Left forelimb (tissue), 1 donor: ENCODE measurements around the gene PEPD.

Source experiments
- DNase-seq: peaks from one replicate; pipeline ENCODE4 v3.0.0-alpha.2; 2018; ENCODE audit warnings: low spot score

The PEPD gene

DNA sequence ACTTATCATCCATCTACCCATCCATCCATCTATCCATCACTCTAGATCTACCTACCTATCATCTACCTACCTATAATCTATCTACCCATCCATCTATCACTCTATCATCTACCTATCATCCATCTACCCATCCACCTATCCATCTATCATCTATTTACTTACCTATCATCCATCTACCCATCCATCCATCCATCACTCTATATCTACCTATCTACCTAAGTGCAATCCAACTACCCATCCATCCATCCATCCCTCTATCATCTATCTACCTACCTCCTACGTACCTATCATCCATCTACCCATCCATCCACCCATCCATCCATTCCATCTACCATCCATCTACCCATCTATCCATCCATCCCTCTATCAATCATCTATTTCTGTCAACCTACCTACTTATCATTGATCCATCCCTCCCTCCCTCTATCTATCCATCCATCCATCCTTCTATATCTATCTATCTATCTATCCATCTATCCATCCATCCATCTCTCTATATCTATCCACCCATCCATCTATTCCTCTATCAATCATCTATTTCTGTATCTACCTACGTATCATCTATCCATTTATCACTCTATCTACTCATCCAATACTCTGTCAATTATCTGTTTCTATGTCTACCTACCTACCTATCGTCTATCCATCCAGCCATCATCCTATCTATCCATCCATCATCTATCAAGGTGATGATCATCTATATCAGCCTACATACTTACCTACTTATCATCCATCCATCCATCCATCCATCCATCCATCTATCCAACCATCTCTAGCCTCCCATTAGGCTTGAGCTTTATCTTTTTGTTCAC, 99.0 kb downstream of the PEPD start:
- DNase-seq: no peak

DNA sequence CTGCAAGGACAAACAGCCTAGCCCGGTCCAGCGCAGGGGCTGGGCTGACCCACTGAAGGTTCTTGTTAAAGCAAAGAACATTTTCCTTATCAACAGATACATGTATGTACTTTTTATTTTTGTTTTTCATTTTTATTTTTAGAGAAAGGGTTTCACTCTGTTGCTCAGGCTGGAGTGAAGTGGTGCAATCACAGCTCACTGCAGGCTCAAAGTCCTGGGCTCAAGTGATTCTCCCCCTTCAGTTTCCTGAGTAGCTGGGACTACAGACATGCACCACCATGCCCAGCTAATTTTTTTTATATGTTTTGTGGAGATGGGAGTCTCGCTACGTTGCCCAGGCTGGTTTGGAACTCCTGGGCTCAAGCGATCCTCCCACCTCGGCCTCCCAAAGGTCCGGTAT, 100.2 kb downstream of the PEPD start:
- DNase-seq: no peak

DNA sequence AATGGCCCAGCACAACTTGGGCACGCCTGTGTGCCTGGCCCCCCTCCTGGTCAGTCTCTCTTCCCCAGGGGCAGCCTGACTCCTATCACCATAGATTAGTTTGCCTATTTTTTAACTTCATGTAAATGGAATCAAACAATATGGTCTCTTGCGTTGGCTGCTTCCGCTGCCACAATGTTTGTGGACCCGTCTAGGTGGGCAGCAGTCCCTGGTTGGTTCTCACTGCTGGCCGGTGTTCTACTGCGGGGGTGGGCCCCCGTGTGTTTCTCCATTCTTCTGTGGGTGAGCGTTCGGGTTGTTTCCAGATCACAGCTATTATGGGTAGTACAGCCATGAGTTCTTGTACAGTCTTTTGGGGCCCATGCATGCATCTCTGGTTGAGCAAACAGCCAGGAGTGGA, 100.8 kb downstream of the PEPD start:
- no peak for DNase-seq

DNA sequence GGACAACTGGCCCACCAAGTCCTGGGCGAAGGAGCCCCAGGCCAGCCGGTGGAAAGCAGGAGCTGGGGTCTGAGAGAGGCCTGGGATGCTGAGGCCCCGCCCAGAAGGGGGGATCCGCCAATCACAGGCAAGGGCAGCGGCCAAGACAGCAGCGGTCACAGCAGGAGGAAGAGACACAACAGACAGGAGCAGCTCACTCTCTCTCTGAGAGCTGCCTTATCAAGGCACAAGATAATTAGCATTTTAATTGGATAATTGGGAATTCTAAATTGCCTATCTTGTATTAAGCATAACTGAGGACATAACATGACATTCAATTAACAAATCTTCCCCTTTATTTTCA, 101.8 kb downstream of the PEPD start:
- DNase-seq: no peak

DNA sequence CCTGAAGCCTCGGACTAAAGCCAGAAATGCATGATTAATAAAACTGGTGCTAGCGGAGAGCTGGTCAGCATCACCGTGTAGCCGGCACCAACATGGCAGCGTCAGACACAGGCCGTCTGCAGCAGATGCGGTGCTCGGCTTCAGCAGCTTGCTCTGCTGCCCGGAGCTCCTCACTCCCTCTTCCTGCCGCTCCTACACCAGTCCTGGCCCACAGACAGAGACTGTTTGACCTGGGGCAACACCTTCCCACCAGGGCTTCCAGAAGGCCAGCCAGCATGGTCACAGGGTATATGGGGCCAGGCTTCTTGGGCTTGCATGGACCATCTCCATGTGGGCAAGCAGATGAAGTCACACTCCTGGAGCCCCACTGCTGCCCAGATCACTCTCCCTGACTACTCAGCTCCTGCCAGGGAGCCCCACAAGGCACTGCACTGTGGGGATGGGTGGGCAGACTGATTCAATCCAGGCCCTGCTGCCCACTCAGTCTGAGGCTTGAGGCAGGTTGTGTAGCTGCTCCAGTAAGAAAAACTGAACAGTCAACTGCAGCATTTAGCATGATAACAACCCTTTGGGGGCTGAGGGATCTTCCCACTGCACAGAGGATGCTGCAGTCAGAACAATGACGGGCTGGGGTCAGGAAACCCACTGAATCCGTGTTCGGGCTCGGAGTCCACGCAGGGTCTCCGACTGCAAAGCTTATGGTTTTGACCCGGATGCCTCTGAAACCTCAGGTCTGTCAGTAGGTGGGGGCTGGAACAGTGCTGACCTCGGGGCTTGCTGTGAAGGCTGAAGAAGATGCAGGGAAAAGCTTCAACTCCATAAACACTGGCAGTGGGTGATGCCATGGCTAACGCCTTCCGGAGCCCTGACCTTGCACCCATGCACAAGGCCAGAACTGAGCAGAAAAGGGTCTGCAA, 102.5 kb downstream of the PEPD start:
- DNase-seq: no peak

DNA sequence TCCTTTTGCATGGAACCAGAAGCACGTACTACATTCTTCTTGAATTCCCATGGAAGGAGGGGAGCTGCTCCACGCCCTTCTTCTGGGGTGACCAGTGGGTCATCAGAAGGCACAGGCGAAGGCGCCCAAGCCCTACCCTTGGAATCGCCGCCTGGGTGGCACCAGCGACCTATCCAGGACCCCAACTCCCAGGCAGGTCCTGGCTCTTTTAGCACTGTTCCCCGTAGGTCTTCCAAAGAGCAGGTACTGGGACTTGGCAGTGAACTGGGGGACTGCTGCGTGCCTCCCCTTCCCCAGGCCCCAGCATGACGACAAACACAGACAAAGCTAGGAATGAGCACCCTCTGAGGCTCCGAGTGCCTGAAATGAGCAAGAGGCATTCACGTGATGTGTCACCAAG, 103.1 kb downstream of the PEPD start:
- no peak for DNase-seq

DNA sequence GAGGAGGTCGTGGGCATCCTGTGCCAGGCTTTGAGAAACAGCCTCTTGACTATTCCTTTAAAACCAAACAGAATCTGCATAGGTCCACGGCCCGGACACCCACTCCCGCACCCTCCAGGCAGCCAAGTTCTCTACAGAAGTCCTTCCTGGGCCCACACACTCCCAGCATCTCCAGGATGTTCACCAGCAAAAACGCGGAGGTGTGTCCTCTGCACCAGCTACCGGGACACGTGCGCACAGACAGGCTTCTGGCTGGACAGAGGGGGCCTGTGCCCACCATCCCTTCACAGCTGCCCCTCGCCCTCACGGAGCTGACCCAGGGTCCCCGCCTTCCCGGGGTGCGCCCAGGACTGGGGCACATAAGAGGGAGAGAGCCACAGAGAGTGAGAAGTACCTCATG, 103.8 kb downstream of the PEPD start:
- no peak for DNase-seq

DNA sequence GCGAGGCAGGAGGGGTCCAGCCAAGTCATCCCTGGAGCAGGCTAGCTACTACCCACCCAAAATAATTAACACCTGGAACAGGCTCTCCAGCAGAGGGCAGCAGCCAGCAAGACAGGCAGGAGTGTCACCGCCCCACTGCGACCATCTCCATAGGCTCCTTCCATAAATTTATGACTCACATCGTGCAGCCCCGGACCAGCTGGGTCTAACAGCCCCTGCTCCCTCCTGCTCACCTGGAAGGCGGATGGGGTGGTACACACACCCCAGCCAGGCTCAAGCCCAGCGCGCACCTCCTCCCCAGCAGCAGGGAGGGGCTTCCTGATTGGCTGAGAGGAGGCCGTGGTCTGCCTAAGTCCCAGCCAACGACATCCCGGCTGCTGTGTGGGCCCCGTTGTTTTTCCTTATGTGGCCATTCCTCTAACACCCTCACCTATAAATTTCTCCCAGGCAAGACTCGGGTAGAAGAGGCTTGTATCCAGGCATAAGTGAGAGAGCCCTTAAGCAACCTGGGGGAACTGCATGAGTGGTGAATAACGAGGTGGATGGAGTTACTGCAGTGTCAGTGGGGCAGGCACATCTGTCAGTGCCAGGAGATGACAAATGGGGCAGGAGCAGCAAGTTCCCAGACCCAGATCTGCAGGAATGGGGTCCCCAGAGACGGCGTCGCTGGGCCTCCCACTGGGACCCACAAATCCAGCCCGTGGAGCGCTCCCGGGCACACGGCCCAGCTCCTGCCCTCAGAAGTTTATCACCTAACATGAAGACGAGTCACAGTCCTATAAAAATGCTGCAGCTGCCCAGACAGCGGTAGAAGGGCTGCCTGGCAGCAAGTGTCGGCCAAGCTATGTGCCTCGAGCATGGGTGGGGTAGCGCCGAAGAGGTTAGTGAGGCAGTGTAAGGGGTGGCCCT, 105.0 kb downstream of the PEPD start:
- no peak for DNase-seq

DNA sequence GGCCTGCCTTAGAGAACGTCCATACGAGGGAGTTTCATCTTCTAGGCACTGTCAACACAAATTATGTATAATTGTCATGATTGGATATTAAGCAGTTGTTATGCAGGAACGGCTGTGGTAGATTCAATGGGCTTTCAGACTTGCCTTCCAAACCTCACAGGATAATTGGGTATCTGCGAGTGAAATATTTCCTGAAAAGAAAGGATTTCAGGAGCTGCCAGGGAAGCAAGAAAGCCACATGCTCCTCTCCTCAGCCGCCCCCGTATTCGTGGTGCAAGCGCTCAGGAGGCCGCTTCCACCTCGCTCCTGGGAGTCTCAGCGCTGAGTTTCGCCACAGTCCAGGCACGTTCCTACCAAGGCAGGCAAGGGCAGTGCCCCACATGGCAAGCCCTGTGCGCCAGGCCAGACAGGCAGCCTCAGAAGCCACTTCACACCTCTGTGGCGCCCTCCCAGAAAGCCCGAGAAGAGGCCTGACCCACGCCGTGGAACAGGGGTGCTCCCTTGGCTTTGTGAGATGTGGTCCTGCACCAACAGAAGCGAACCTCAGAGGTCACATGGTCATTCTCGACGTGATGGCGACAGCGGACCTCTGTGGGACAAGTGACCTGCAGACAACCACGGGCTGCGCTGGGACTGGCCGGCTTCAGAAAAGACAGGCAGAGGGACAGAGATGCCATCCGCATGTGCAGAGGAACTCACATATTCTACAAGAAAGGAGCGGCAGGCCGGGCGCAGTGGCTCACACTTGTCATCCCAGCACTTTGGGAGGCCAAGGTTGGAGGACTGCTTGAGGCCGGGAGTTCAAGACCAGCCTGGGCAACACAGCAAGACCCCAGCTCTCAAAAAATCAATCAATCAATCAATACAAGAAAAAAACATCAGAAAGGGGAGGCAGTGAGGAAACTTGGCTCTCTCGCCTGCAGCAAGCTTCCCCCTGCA, 106.7 kb downstream of the PEPD start:
- DNase-seq: no peak

DNA sequence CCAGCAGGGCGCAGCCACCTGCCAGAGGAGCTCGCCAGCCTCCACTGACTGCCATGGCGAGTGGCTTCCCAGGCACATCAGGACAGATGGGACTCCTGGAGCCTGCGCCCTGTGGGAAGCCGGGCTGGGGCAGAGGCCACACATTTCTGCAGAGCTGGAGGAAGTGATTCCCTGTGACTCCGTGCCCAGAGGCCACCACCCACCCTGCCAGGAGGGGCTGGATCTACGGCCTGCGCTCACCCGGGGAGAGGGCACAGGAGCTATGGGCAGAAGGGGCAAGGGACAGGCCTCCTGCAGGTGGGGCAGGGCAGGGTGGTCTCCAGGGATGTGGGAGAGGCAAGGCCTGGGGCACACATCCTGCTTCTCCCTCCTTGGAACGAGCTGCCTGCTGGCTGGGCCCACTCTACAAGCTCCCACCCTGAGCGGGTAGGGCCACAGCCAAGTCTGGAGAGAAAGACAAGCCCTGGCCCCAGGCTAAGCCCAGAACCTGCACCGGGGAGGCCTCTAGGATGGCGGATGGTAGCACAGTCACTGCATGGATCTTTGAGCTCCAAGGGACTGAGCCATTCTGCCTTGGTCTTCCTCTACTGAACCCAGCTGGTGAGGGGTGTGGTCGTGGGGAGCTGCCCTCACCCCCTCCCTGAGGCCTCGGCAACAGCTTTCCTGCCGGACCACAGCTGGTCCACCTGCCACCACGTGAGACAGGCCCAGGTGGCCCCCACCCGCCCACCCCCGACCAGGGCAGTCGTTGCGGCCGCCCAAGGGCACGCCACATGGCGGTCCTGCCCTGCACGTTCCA, 107.5 kb downstream of the PEPD start:
- no peak for DNase-seq

DNA sequence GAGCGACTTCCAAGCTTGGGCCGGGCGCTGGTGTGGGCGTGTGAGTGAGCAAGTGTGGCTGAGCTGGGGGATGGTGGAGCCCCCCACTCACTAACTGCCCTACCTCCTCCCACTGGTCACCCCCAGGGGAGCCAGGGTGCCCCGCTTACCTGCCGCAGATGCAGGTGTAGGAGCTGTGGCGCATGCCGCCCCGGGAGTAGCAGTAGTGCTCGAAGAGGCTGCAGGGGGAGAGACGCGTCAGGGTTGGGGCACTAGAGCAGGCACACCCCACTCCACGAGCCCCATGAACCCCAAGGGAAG, 108.2 kb downstream of the PEPD start:
- DNase-seq: no peak

DNA sequence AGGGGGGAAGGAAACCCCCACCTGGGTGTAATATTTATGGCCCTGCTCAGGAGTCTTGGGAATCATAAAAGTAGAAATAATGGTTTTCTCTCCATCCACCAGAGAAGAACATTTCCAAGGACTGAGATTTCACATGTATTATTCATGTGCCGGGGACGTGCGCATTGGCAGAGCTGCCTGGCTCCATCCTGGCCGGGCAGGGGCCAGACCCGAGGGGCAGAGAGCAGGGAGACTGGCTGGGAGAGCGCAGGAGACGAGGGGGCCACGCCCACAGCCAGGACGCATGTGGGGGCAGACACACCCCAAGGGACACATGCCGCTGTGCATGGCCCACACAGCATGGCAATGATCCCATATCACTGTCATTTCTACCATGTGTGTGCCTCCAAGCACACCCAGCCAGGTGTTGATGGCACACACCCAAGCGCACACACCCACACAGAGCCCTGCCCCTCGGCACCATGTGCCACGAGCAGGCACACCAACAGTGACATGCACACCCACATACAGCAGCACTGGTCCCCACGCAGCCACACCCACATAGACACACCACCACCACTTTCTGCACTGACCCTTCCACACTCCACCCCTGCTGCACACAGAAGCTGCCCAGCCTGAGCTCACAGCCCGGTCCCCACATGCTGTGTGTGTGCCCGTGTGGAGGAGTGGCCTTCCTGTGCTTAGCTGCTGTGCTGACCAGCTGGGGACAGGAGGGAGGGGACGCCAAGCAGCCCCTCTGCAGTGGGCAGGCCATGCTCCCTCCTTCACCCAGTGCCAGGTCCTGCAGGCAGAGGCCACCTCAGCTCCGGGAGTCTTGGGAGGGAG, 108.8 kb downstream of the PEPD start:
- DNase-seq: no peak

DNA sequence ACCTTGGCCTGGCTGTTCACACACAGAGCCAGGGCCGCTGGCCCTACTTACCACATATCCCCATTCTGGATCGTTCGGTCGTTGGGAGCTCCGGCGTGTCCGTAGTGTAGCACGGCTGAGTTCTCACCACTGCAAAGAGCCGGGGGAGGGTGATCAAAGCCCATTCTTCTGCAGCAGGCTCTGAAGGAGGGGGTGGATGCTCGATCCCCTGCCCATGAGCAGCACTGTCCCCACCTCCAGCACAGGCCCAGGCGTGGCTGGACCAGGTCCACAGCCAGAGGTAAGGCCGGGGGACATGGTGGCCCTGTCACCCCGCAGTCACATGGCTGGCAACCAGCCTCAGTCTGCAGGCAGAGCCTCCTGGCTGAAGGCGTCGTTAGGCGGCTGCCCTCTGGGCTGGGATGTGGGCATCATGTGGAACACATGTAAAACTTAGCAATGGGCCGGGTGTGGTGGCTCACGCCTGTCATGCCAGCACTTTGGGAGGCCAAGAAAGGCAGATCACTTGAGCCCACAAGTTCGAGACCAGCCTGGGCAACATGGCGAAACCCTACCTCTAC, 109.9 kb downstream of the PEPD start:
- DNase-seq: no peak

DNA sequence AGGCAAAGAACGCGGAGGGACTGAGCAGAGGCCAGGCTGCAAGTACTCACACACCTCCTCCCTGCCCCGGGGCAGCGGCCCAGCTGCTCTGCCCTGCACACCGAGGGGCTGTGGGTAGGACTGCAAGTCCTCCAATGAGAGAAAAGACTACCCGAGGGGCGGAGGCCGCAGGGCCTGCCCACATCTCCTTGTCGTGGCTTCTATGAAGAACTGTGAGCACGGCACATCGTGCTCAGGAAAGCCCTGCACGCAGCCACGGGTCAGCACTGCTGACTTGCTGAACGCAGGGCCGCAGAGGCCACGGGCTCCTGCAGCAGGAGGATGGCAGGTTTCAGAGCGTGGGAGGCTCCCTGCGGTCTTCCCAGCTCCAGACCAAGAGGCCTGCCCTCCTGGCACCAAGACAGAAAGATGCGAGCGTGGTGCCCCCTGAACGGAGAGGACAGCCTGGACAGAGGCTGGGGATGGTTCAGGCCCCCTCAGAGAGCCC, 110.6 kb downstream of the PEPD start:
- no peak for DNase-seq

DNA sequence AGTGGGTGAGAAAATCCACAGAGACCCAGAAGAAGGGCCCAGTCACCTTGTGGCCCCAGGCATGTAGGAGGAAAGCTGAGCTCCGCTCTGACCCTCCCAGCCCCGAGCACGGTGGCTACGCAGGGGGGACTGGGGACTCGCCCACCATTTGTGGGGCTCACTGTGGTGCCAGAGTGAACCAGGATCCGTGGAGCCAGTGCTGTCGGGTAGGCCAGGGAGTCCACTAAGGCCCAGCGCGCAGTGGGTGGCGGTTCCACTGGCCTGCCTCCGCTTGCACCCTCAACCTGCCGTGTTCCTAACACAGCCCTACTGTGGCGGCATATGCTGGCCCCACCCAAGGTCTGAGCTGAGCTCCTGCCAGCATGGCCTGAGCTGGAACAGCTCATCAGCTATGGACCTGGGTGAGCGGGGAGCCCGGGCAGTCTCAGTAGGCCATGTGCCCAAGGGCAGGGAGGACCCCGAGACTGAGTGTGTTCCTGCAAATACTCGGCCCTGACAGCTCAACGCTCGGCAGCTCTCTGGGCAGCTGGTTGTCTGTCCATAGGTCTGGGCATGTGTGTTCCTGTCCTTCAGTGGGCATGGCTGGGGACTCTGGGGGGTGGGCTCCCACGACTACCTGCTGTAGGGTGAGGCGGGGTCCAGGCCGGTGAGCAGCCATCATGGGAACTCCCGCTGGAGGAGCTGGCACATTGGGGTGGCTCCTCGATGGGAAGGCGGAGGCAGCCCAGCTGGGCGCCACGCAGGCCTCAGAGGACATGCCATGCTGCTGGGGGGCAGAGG, 111.5 kb downstream of the PEPD start:
- no peak for DNase-seq

DNA sequence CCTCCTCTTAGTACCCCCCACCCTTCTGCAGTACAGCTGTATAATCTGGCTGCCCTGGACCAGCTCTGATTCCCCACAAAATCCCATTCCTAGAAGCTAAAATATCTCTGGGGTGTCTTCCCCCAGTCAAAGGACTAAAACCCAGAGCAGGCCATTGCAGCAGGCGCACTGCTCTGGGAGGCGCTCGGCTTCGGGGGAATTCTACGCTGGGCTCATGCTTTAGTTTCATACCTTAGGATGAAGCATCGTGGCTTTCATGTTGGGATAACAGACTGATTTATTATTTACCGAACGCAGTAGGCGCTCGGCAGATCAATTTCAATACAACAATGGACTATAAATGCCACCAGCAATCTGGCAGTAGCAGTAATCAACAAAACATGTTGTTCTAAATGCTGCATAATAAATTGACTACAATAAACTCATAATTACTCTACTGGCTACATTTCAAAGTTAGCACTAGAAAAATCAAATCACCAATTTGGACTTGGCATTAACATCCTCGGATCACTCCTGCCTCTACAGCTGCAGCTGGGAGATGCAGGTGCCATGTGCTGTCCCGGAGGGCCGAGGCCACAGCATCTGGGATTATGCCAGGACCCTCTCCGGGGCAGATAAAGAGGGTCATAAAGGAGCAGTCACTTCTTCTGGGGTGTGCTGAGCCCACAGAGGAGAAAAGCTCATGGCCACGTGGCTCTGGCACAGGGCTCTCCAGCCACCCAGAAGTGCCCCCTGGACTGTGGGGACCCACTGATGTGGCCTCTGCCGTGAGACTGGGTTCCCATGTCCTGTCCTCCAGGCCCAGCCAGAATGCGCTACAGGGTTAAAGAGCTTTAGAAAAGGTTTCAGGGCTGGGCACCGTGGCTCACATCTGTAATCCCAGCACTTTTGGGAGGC, 112.8 kb downstream of the PEPD start:
- no peak for DNase-seq

DNA sequence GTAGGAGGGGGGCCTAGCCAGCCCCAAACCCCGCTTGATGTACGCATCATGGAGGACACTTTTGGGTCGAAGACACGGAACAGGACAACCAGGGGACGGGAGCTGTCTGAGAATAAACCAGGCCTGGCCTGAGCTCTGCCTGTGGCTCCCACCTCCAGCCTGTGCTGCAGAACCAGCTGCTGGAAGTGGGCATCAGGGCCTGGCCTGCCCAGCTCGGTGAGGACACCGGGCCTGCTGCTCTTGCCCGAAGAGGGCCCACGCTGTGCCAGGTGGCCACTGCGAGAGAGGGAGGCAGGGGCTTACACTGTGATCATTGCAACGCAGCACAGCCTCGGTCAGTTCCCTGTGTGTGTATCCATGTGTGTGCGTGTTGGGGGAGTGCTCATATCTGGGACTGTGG, 113.5 kb downstream of the PEPD start:
- DNase-seq: no peak
